ENCODE results near the gene SHC4.
"Not testable (repeated sequence)": the region's sequence is repeated elsewhere in the genome, so short reads cannot be mapped to it uniquely, and the experiment has no call there.

Gene SHC4

GRCh38 chr15:48883699-48884098 is 80.0 kb downstream of the SHC4 start:
- no peak for DNase-seq (ENCODE audit: low read depth in 2 of 2)

- no peak for DNase-seq (ENCODE audit: low read depth in 2 of 2)
Observed at GRCh38 chr15:48880070-48880634, 83.6 kb downstream of the SHC4 start.

- DNase-seq (ENCODE audit: low read depth in 2 of 2) = peak; percentile 90 to 93
Observed at GRCh38 chr15:48877630-48878595, 85.8 kb downstream of the SHC4 start, which contains the start of gene EID1. Gene EID1 (plus strand): TSS chr15:48878134. CDS start chr15:48878177, 43 bp downstream.

DNA sequence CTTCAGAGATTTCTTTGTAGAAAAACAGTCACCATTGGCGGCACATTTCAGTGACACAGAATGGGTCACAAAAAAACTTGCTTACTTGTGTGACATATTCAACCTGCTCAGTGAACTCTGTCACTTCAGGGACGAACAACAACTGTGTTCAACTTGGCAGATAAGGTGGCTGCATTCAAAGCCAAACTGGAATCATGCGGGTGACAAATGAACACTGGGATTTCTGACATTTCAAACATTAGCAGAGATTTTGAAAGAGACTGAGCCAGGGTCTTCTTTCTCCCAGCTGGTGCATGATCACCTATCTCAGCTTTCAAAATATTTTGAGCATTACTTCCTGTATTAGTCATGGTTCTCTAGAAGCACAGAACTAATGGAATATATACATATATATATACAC is 87.7 kb downstream of the SHC4 start:
- DNase-seq (ENCODE audit: low read depth in 2 of 2) = no peak

GRCh38 chr15:48875241-48875960 is 88.3 kb downstream of the SHC4 start:
- DNase-seq (ENCODE audit: low read depth in 2 of 2) = no peak

DNA sequence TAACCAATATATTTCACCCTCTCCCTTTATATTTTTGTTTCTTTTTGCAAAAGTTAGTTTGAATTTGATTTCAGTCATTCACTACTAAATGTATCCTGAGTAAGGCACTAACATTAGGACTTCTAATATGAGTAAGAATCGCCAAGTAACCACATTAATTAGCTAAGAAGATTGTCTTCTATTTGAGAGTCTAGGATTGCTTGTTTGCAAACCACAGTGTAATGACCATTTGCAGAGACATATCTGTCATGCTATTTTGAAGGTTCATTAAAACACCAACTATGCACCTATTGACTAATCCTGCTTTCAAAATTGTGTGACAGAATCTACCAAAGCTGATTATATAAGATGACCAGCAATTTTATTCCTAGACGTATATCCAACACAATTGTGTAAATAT is 91.1 kb downstream of the SHC4 start:
- DNase-seq (ENCODE audit: low read depth in 2 of 2) = no peak

GRCh38 chr15:48871542-48871941 is 92.2 kb downstream of the SHC4 start:
- no peak for DNase-seq (ENCODE audit: low read depth in 2 of 2)

DNA sequence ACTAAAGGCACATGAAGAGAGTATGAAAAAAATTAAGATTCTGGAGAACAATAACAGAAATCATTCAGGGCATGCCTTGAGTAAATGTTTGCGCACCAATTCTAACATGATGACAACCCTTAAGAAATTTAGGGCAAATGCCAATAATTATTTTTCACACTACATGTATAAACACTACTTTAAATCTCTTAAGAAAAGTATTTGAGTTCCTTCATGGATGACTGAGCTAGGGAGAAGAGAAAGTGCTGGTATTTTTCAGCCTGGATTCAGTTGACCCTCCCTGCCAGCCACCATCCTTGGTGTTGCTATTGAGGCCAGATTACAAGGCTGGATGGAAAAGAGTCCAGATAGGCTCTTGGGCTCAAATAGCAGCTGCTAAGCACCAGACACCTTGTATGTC is 93.8 kb downstream of the SHC4 start:
- DNase-seq (ENCODE audit: low read depth in 2 of 2) = no peak

DNA sequence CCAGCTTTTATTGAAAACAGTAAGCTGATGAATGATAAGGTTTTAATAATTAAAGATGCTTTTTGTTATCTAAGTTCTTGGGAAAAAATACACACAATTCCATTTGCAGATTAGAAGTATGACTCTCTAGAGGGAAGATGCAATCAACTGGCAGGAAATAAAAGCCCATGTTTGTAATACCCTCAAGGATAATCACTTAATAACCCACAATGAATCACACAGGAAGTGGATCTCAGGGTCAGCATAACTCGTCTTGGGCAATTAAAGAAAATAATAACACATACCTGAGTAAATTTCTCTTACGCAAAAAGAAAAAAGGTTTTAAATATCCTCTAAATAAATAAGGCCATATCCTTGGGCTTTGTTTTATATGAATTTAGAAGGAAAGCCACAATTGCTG is 95.2 kb downstream of the SHC4 start:
- DNase-seq (ENCODE audit: low read depth in 2 of 2) = no peak

DNA sequence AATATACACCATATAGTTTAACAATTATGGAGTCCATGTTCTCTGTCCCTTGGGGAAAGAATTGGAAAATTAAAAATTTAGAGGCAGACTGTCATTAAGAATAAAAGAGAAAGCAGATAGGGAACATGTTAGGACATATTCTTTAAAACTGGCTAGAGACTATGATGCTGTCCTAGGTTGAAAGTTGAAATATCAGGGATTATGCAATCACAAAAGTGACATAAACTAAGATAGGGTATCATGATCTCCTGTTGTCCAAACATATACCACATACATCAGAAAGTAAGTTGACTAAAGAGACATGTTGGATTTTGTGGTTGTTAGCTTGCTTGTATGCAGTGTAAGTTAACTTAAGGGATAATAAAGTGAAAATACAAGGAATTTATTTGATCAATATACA is 95.7 kb downstream of the SHC4 start:
- DNase-seq (ENCODE audit: low read depth in 2 of 2) = no peak

DNA sequence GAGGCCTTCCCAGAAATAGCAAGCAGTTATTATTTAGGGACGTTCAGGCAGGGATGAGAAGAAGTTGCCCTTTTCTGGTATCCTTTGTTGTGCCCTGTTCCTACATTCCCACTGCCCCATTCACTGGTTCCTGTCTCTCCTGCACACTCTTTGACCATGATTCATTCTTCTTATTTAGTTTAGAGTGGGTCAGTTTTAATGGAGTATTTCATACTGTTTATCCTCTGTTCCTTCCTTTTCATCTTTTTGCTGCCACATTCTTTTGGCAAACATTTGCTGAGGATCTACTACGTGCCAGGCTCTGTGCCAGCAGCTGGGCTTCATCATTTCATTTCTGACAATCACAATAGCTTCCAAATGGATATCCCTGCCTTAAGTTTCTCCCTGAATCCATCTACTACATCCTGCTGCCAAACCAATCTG is 97.6 kb downstream of the SHC4 start:
- DNase-seq (ENCODE audit: low read depth in 2 of 2) = no peak

- no peak for DNase-seq (ENCODE audit: low read depth in 2 of 2)
Observed at GRCh38 chr15:48865370-48866079, 98.2 kb downstream of the SHC4 start.

- DNase-seq (ENCODE audit: low read depth in 2 of 2) = no peak
Observed at GRCh38 chr15:48862705-48863104, 101.0 kb downstream of the SHC4 start.

- peak in 1 of 2 donors; percentile 17 for DNase-seq (ENCODE audit: low read depth in 2 of 2)
Observed at GRCh38 chr15:48861813-48862431, 101.8 kb downstream of the SHC4 start.

GRCh38 chr15:48859426-48859825 is 104.3 kb downstream of the SHC4 start:
- DNase-seq (ENCODE audit: low read depth in 2 of 2) = no peak

DNA sequence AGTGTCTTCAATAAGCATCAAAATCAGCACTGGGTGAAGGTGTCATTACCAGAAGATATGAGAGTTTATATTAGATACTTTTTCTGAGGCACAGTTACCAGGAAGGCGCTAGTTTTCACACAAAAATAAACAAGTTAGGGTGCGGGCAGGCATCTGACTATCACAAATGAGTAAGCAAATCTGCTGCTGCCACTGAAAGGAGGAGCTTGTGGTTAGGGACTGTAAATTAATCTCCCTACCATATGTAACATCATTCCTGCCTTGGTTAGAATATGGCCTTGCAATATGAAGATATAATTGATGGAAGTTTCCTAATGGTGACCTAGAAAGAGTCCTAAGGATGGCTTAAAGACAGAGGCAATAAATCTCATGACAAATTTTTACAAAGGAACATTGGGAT is 105.3 kb downstream of the SHC4 start:
- DNase-seq (ENCODE audit: low read depth in 2 of 2) = no peak

DNA sequence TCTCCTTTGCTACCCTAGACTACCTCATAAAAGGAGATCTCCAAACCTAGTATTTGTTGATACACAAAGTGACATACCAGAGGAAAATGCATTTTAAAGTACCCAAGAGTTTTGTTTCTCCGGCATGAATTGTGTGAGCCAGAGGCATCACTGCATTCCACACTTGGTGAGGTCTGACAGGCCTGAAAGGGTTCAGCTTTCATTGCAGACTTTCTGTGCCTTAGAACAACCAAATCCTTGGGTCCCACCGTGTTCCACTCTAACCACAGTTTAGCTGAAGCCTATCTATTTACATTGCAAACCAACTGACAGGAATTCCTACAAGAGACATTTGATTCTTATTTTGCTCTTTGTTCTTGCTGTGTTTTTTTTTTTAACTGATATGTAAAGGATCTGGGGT is 106.8 kb downstream of the SHC4 start:
- DNase-seq (ENCODE audit: low read depth in 2 of 2) = no peak

DNA sequence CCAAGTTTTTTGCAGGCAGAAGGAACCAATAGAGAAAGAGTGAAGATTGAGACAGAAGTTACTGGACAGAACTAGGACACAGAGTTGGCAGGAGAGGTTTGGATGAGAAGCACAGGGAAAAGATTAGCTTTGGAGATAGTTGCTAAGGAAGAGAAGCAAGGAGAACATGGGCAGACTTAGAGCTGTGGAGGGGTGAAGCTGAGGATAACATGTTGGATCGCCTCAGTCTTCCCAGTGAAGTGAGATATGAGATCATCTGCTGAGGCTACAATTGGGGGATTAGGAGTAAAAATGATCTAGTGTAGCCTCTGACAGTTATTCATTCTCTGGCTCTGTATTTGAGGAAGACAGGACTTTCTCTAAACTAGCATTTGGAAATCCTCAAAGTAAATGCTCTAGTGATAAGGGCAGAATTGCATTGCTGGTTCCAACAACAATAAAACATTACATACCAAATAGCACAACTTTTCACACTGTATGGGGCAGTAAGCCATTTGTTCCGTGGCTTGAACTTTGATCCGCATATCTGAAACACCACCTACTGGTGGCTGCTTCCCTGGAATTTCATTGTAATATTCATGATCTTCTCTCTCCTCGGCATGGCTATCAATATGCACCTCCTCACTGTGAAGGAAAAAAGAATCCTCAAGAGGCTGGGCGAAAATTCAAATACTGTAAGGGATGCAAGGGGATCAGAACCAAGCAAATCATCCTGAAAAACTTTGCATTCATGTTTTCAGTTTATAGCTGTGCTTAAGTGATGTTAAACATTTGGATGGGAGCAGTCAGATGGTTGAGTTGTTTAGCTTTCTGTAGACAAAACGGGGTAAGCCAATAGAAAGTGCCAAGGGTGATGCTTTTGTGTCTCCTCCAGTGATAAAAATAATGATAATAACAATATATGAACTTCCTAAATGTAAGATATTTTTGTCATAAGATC is 107.9 kb downstream of the SHC4 start:
- no peak for DNase-seq (ENCODE audit: low read depth in 2 of 2)

GRCh38 chr15:48854434-48854833 is 109.3 kb downstream of the SHC4 start:
- DNase-seq (ENCODE audit: low read depth in 2 of 2) = not testable (repeated sequence)

GRCh38 chr15:48851956-48852355 is 111.8 kb downstream of the SHC4 start:
- no peak for DNase-seq (ENCODE audit: low read depth in 2 of 2)

Measured in stimulated activated CD8-positive, alpha-beta memory T cell treated with anti-CD3 and anti-CD28 coated beads, Interleukin-15, amount 100 ng/mL, for 48 hours (primary cell).